ENCODE data around the gene GLUL.

Gene GLUL

GRCh38 chr1:182391362-182392049, at the start of gene GLUL:
TSS of gene GLUL (minus strand) at chr1:182391790. CDS start at chr1:182388737, 3,053 bp downstream.
- peak; percentile 79 for DNase-seq (ENCODE audit: low spot score)

- no peak for DNase-seq (ENCODE audit: low spot score)
Measured at GRCh38 chr1:182438326-182438725, 46.7 kb upstream of the GLUL start.

- DNase-seq (ENCODE audit: low spot score): no peak
Measured at GRCh38 chr1:182433580-182433979, 42.0 kb upstream of the GLUL start.

- no peak for DNase-seq (ENCODE audit: low spot score)
Measured at GRCh38 chr1:182431278-182431677, 39.7 kb upstream of the GLUL start.

- DNase-seq (ENCODE audit: low spot score): no peak
Measured at GRCh38 chr1:182430263-182431068, 38.9 kb upstream of the GLUL start.

- DNase-seq (ENCODE audit: low spot score): no peak
Measured at GRCh38 chr1:182428043-182428442, 36.5 kb upstream of the GLUL start.

GRCh38 chr1:182426442-182427430, 35.1 kb upstream of the GLUL start:
- no peak for DNase-seq (ENCODE audit: low spot score)

GRCh38 chr1:182415789-182416188, 24.2 kb upstream of the GLUL start:
- no peak for DNase-seq (ENCODE audit: low spot score)

GRCh38 chr1:182413969-182414368, 22.4 kb upstream of the GLUL start:
- DNase-seq (ENCODE audit: low spot score): no peak

GRCh38 chr1:182413486-182413885, 21.9 kb upstream of the GLUL start:
- no peak for DNase-seq (ENCODE audit: low spot score)

GRCh38 chr1:182410620-182411273, 19.2 kb upstream of the GLUL start:
- no peak for DNase-seq (ENCODE audit: low spot score)

GRCh38 chr1:182410138-182410537, 18.5 kb upstream of the GLUL start:
- DNase-seq (ENCODE audit: low spot score): no peak

GRCh38 chr1:182408435-182409075, 17.0 kb upstream of the GLUL start:
- no peak for DNase-seq (ENCODE audit: low spot score)

GRCh38 chr1:182407724-182408123, 16.1 kb upstream of the GLUL start:
- DNase-seq (ENCODE audit: low spot score): no peak

- DNase-seq (ENCODE audit: low spot score): no peak
Measured at GRCh38 chr1:182406012-182406411, 14.4 kb upstream of the GLUL start.

- no peak for DNase-seq (ENCODE audit: low spot score)
Measured at GRCh38 chr1:182405578-182405977, 14.0 kb upstream of the GLUL start.

GRCh38 chr1:182404781-182405180, 13.2 kb upstream of the GLUL start:
- DNase-seq (ENCODE audit: low spot score): no peak

GRCh38 chr1:182400567-182400966, 9.0 kb upstream of the GLUL start, which contains the start of gene TEDDM1:
TSS of gene TEDDM1 (minus strand) at chr1:182400667. CDS start at chr1:182400485, 182 bp downstream.
- no peak for DNase-seq (ENCODE audit: low spot score)

GRCh38 chr1:182397653-182398393, 6.2 kb upstream of the GLUL start:
- DNase-seq (ENCODE audit: low spot score): no peak

- DNase-seq (ENCODE audit: low spot score): no peak
Measured at GRCh38 chr1:182395906-182396305, 4.3 kb upstream of the GLUL start.

Measured in germinal center (tissue), 1 donor.